ENCODE results near the gene LSM5.

The LSM5 gene

GRCh38 chr7:32458025-32458424 is 32.2 kb downstream of the LSM5 start:
- DNase-seq, result no peak

GRCh38 chr7:32453341-32454011 is 36.7 kb downstream of the LSM5 start:
- no peak for DNase-seq

GRCh38 chr7:32447218-32447617 is 43.0 kb downstream of the LSM5 start:
- DNase-seq, result no peak

GRCh38 chr7:32436146-32436928 is 53.8 kb downstream of the LSM5 start:
- no peak for DNase-seq
